ENCODE measurements around the gene USO1.

- TF ChIP-seq HOXA9 (CRISPR knock-in tag; IDR thresholded peaks at IDR 0.05; ENCODE audit: borderline replicate concordance) (no peak), RXRA (CRISPR knock-in tag; IDR thresholded peaks at IDR 0.05) (no peak), HNRNPUL1 (IDR thresholded peaks at IDR 0.05; ENCODE audit: low read depth, low read length) (no peak), CTCF (CRISPR knock-in tag; IDR thresholded peaks at IDR 0.05) (no peak), MEIS2 (CRISPR knock-in tag; IDR thresholded peaks at IDR 0.05) (no peak), THRA (CRISPR knock-in tag; IDR thresholded peaks at IDR 0.05; ENCODE audit: borderline replicate concordance) (no peak)
These were observed 28.3 kb upstream of the USO1 start for GRCh38 chr4:75696071-75696470.
